Measurements from ENCODE around the gene CSGALNACT2. TPM values are rescaled to one million over a fixed set of nuclear protein-coding genes. Genes with fewer than 3 reads are reported as not detected.
A peak's percentile ranks its signal among the peaks of the same experiment; 100 is the strongest.
"Not testable (repeated sequence)": the region's sequence is repeated elsewhere in the genome, so short reads cannot be mapped to it uniquely, and the experiment has no call there.

Gene CSGALNACT2
- total RNA-seq, 1 donor from 2014 or later: 38.7 TPM

GRCh38 chr10:43138757-43139241, 554 bp downstream of the CSGALNACT2 start:
- no peak for TF ChIP-seq CTCF (IDR thresholded peaks at IDR 0.05)
- no peaks in the 10 kb centered on the region for H3K36me3 Mint-ChIP-seq (ENCODE audit: low read depth)
- H3K4me1 Mint-ChIP-seq (ENCODE audit: low read depth): peaks cover 49% of the 10 kb centered on the region
- H3K27ac Mint-ChIP-seq (ENCODE audit: unreplicated experiment): peak overlapping the region; percentile 92
- peak overlapping the region; percentile 92 for H3K4me3 Mint-ChIP-seq (ENCODE audit: unreplicated experiment)
- H3K27me3 Mint-ChIP-seq (ENCODE audit: low read depth): no peaks in the 10 kb centered on the region
- H3K9me3 Mint-ChIP-seq (ENCODE audit: low read depth): no peaks in the 10 kb centered on the region
- no peak for DNase-seq (ENCODE audit: low spot score)

- peaks cover 45% of the 10 kb centered on the region for H3K4me1 Mint-ChIP-seq (ENCODE audit: low read depth)
Observed at GRCh38 chr10:43141421-43141820, 3.2 kb downstream of the CSGALNACT2 start.

GRCh38 chr10:43145311-43145710, 7.1 kb downstream of the CSGALNACT2 start:
- no peak for TF ChIP-seq CTCF (IDR thresholded peaks at IDR 0.05)
- no peak overlapping the region for H3K27ac Mint-ChIP-seq (ENCODE audit: unreplicated experiment)
- peaks cover 1% of the 10 kb centered on the region for H3K36me3 Mint-ChIP-seq (ENCODE audit: low read depth)
- H3K27me3 Mint-ChIP-seq (ENCODE audit: low read depth): no peaks in the 10 kb centered on the region
- H3K9me3 Mint-ChIP-seq (ENCODE audit: low read depth): peaks cover 2% of the 10 kb centered on the region
- no peak for DNase-seq (ENCODE audit: low spot score)
- peaks cover 29% of the 10 kb centered on the region for H3K4me1 Mint-ChIP-seq (ENCODE audit: low read depth)
- no peak overlapping the region for H3K4me3 Mint-ChIP-seq (ENCODE audit: unreplicated experiment)

More at GRCh38 chr10:43141421-43141820, 3.2 kb downstream of the CSGALNACT2 start:
- H3K9me3 Mint-ChIP-seq (ENCODE audit: low read depth): no peaks in the 10 kb centered on the region
- no peaks in the 10 kb centered on the region for H3K27me3 Mint-ChIP-seq (ENCODE audit: low read depth)
- no peaks in the 10 kb centered on the region for H3K36me3 Mint-ChIP-seq (ENCODE audit: low read depth)
- DNase-seq (ENCODE audit: low spot score): no peak
- peak overlapping the region; percentile 75 for H3K27ac Mint-ChIP-seq (ENCODE audit: unreplicated experiment)
- no peak for TF ChIP-seq CTCF (IDR thresholded peaks at IDR 0.05)
- no peak overlapping the region for H3K4me3 Mint-ChIP-seq (ENCODE audit: unreplicated experiment)

GRCh38 chr10:43145936-43146335, 7.7 kb downstream of the CSGALNACT2 start:
- not testable (repeated sequence) for H3K4me3 Mint-ChIP-seq (ENCODE audit: unreplicated experiment); H3K27ac Mint-ChIP-seq (ENCODE audit: unreplicated experiment); H3K36me3 Mint-ChIP-seq (ENCODE audit: low read depth); H3K9me3 Mint-ChIP-seq (ENCODE audit: low read depth); H3K27me3 Mint-ChIP-seq (ENCODE audit: low read depth); DNase-seq (ENCODE audit: low spot score)
- peaks cover 23% of the 10 kb centered on the region for H3K4me1 Mint-ChIP-seq (ENCODE audit: low read depth)

GRCh38 chr10:43151371-43151770, 13.1 kb downstream of the CSGALNACT2 start:
- peak overlapping the region; percentile 2 for H3K27ac Mint-ChIP-seq (ENCODE audit: unreplicated experiment)
- peaks cover 43% of the 10 kb centered on the region for H3K4me1 Mint-ChIP-seq (ENCODE audit: low read depth)
- peaks cover 1% of the 10 kb centered on the region for H3K36me3 Mint-ChIP-seq (ENCODE audit: low read depth)
- peaks cover 2% of the 10 kb centered on the region for H3K9me3 Mint-ChIP-seq (ENCODE audit: low read depth)
- no peak overlapping the region for H3K4me3 Mint-ChIP-seq (ENCODE audit: unreplicated experiment)
- no peak for TF ChIP-seq CTCF (IDR thresholded peaks at IDR 0.05)
- no peaks in the 10 kb centered on the region for H3K27me3 Mint-ChIP-seq (ENCODE audit: low read depth)
- DNase-seq (ENCODE audit: low spot score): no peak

GRCh38 chr10:43153901-43154300, 15.7 kb downstream of the CSGALNACT2 start:
- H3K27me3 Mint-ChIP-seq (ENCODE audit: low read depth): no peaks in the 10 kb centered on the region
- peaks cover 2% of the 10 kb centered on the region for H3K9me3 Mint-ChIP-seq (ENCODE audit: low read depth)
- DNase-seq (ENCODE audit: low spot score): no peak
- TF ChIP-seq CTCF (IDR thresholded peaks at IDR 0.05): no peak
- H3K36me3 Mint-ChIP-seq (ENCODE audit: low read depth): no peaks in the 10 kb centered on the region
- no peak overlapping the region for H3K4me3 Mint-ChIP-seq (ENCODE audit: unreplicated experiment)
- peaks cover 44% of the 10 kb centered on the region for H3K4me1 Mint-ChIP-seq (ENCODE audit: low read depth)
- peak overlapping the region; percentile 52 for H3K27ac Mint-ChIP-seq (ENCODE audit: unreplicated experiment)
